Uterus (tissue), 2 donors: ENCODE data around the gene SIN3A.

ENCODE experiments used
- POLR2A ChIP-seq, 2 donors: fragments of 450-650 bp; IDR thresholded peaks; one replicate each; pipeline ENCODE4 v1.6.1; 2016; ENCODE audit warnings: antibody characterized with exemption in 2 of 2, mild to moderate bottlenecking in 1 of 2, moderate library complexity in 1 of 2
- TF ChIP-seq, protein P1 (sequence below), 4 experiments: fragments of 200-600 bp in 2 of 4; fragments of 450-650 bp in 2 of 4; sonication (generic) in 2 of 4; IDR thresholded peaks; one replicate each; pipeline ENCODE4 v1.5.1; 2016 to 2019; ENCODE audit warnings: antibody characterized with exemption in 4 of 4, mild to moderate bottlenecking in 2 of 4, moderate library complexity in 1 of 4

DNA sequence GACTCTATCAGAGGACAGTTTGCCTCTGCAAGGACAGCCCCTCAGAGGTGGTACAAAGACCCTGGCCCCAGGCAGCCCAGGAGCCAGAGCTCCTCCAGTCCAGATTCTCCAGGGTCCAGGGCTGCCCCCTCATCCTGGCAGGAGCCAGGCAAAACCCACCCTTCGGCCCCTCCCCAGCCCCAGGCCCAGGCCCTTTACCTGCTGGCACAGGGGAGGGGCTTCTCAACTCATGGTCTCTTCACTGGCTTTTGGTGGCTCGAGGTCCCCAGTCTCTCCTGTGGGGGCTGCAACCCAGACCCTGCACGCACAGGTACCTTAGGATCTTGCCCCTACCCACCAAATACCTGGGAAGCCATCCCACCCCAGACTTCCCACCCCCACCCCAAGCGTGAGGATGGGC is 96.1 kb downstream of the SIN3A start:
- TF ChIP-seq, protein P1, sequence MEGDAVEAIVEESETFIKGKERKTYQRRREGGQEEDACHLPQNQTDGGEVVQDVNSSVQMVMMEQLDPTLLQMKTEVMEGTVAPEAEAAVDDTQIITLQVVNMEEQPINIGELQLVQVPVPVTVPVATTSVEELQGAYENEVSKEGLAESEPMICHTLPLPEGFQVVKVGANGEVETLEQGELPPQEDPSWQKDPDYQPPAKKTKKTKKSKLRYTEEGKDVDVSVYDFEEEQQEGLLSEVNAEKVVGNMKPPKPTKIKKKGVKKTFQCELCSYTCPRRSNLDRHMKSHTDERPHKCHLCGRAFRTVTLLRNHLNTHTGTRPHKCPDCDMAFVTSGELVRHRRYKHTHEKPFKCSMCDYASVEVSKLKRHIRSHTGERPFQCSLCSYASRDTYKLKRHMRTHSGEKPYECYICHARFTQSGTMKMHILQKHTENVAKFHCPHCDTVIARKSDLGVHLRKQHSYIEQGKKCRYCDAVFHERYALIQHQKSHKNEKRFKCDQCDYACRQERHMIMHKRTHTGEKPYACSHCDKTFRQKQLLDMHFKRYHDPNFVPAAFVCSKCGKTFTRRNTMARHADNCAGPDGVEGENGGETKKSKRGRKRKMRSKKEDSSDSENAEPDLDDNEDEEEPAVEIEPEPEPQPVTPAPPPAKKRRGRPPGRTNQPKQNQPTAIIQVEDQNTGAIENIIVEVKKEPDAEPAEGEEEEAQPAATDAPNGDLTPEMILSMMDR (IDR thresholded peaks at IDR 0.05) = no peak
- TF ChIP-seq POLR2A (IDR thresholded peaks at IDR 0.05) = no peak
